Measurements from ENCODE around the gene VAV3. TPM values are rescaled to one million over a fixed set of nuclear protein-coding genes. Genes with fewer than 3 reads are reported as not detected.

The VAV3 gene
- total RNA-seq, 4 donors from 2014 or later: 2.2 to 20.4 (median 4.0) TPM

- no peak for TF ChIP-seq CTCF (IDR thresholded peaks at IDR 0.05)
- TF ChIP-seq EP300 (IDR thresholded peaks at IDR 0.05): no peak
- no peak for TF ChIP-seq POLR2A (IDR thresholded peaks at IDR 0.05)
- H3K4me3 ChIP-seq: no peak overlapping the region
- 77 to 85% methylated on average over 7 of the region's 7 CpGs for WGBS, 2 donors
- no peak for DNase-seq (ENCODE audit: low spot score in 2 of 2)
- H3K27me3 ChIP-seq: no peaks in the 10 kb centered on the region
- H3K27ac ChIP-seq: no peak overlapping the region
- H3K36me3 ChIP-seq: no peaks in the 10 kb centered on the region
- no peaks in the 10 kb centered on the region for H3K9me3 ChIP-seq
- H3K4me1 ChIP-seq: no peaks in the 10 kb centered on the region
Measured at GRCh38 chr1:107914119-107914765, 50.7 kb downstream of the VAV3 start.

- Histone ChIP-seq H3K36me3 (no peaks in the 10 kb centered on the region), H3K27ac (no peak overlapping the region), H3K27me3 (no peaks in the 10 kb centered on the region), H3K4me3 (no peak overlapping the region), H3K9me3 (no peaks in the 10 kb centered on the region), H3K4me1 (no peaks in the 10 kb centered on the region)
- WGBS, 2 donors: 62 to 80% methylated on average over 1 of the region's 1 CpG
- TF ChIP-seq POLR2A (IDR thresholded peaks at IDR 0.05) (no peak), CTCF (IDR thresholded peaks at IDR 0.05) (no peak), EP300 (IDR thresholded peaks at IDR 0.05) (no peak)
- DNase-seq (ENCODE audit: low spot score in 2 of 2): no peak
Measured at GRCh38 chr1:107912656-107913055, 52.3 kb downstream of the VAV3 start.

GRCh38 chr1:107900090-107900945 is 64.7 kb downstream of the VAV3 start:
- WGBS, 2 donors: 74 to 76% methylated on average over 6 of the region's 6 CpGs
- no peak for DNase-seq (ENCODE audit: low spot score in 2 of 2)
- Histone ChIP-seq H3K27ac (no peak overlapping the region), H3K4me3 (no peak overlapping the region), H3K4me1 (peaks cover 0 to 12% (median 3%) of the 10 kb centered on the region in 4 donors), H3K9me3 (no peaks in the 10 kb centered on the region), H3K36me3 (no peaks in the 10 kb centered on the region), H3K27me3 (no peaks in the 10 kb centered on the region)
- TF ChIP-seq POLR2A (IDR thresholded peaks at IDR 0.05): no peak
- no peak for TF ChIP-seq CTCF (IDR thresholded peaks at IDR 0.05)
- no peak for TF ChIP-seq EP300 (IDR thresholded peaks at IDR 0.05)

GRCh38 chr1:107899655-107900054 is 65.3 kb downstream of the VAV3 start:
- Histone ChIP-seq H3K4me1 (peaks cover 0 to 12% (median 3%) of the 10 kb centered on the region in 4 donors), H3K27me3 (no peaks in the 10 kb centered on the region), H3K4me3 (no peak overlapping the region), H3K9me3 (no peaks in the 10 kb centered on the region), H3K27ac (no peak overlapping the region), H3K36me3 (no peaks in the 10 kb centered on the region)
- DNase-seq (ENCODE audit: low spot score in 2 of 2): no peak
- no peak for TF ChIP-seq CTCF (IDR thresholded peaks at IDR 0.05)
- 75 to 78% methylated on average over 2 of the region's 2 CpGs for WGBS, 2 donors
